Measurements from ENCODE around the gene PARP1.

The PARP1 gene

GRCh38 chr1:226404904-226405222, 3.0 kb downstream of the PARP1 start:
- no peak for DNase-seq

- no peak for DNase-seq
These were observed 3.6 kb downstream of the PARP1 start for GRCh38 chr1:226404063-226404903.

DNA sequence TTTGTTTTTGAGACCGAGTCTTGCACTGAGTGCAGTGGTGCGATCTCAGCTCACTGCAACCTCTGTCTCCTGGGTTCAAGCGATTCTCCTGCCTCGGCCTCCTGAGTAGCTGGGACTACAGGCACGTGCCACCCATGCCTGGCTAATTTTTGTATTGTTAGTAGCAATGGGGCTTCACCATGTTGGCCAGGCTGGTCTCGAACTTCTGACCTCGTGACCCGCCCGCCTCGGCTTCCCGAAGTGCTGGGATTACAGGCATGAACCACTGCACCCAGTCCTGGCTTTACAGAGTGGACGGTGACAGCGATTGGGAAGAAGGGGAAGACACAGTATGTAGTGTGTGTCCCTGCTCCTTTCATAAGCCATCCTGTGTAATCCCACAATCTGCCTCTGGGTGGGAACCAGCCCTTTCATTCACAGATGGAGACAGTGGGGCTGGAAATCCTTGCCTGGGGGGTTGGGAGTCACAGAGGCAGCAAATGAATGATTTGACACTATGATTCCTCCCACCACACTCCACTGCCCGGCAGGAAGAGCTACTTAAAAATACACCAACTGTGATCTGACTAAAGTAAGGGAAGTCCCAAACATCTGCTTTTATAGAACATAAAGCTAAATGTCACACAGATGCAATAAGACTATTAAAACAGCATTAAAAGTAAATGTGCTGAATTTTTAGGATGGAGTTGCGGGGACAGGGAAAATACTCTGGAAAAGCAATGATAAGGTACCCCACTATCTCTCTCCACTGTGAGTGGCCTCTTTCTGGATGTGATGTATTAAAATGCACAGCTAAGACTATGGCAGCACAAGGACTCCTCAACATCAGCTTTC, 4.5 kb downstream of the PARP1 start:
- DNase-seq = no peak

- no peak for DNase-seq
These were observed 5.1 kb downstream of the PARP1 start for GRCh38 chr1:226402739-226403165.

DNA sequence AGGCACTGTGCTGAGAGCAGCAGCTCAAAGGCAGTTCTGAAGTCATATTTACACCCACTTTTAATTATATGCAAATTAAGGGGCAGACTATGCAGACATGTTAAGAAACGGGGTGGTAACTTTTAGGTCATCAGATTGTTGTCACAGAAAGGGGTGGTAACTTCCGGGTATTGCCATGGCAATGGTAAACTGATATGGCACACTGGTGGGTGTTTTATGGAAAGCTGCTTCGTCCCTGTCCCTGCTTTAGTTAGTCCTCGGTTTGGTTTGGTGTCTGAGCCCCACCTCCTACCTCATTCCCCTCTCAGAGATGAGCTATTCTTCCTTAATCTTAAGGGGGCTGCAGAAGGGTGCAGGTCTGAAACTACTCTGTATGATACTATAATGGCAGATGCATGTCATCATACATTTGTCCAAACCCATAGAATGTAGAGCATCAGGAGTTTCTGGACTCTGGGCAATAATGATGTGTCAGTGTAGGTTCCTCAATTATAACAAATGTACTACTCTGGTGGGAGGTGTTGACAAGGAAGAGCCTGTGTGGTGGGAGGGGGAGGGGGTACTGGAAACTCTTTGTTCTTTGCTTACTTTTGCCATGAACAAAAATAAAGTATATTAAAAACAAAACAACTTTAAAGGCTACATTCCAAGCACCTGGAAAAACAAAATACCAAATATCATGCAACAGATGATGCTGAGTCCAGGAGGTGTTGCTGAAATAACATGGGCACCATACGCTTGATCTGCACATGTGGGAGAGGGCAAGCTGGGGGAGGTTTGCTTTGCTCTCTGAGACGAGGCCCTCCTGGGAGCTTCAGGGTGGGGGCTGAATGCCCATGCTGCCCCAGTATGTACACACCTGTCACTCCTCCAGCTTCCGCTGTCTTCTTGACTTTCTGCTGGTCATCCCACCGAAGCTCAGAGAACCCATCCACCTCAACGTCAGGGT, 6.3 kb downstream of the PARP1 start:
- no peak for DNase-seq

- no peak for DNase-seq
These were observed 7.2 kb downstream of the PARP1 start for GRCh38 chr1:226400519-226401354.

GRCh38 chr1:226397955-226398636, 9.8 kb downstream of the PARP1 start:
- no peak for DNase-seq

- DNase-seq = no peak
These were observed 10.6 kb downstream of the PARP1 start for GRCh38 chr1:226397011-226397926.

DNA sequence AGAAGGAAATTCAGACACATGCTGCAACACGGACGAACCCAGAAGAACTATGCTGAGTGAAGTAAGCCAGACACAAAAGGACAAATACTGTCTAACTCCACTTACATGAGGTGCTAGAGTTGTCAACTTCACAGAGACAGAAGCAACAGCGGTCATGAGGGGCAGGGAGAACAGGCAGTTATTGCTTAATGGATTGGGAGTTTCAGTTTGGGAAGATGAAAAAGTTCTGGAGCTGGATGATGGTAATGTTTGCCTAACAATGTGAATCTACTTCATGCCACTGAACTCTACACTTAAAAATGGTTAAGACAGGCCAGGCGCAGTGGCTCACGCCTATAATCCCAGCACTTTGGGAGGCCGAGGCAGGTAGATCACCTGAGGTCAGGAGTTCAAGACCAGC, 12.1 kb downstream of the PARP1 start:
- DNase-seq = no peak

- no peak for DNase-seq
These were observed 13.4 kb downstream of the PARP1 start for GRCh38 chr1:226394462-226394861.

DNA sequence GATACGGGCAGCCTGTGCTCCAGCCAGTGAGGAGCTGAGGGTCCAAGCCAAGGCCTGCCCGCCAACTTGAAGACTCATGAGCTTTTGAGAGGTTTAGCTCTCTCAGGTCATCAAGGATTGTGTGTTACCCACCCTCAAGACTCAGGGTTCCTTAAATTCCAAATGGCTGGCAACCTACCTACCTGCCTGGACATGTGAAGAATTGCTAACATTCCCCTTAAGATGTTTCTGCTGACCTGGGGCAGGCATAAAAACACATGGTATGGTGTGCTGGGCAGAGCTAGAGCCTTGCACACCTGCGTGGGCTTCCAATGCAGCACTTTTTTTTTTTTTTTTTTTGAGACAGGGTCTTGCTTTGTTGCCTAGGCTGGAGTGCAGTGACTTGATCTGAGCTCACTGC, 17.2 kb downstream of the PARP1 start:
- DNase-seq = no peak

DNA sequence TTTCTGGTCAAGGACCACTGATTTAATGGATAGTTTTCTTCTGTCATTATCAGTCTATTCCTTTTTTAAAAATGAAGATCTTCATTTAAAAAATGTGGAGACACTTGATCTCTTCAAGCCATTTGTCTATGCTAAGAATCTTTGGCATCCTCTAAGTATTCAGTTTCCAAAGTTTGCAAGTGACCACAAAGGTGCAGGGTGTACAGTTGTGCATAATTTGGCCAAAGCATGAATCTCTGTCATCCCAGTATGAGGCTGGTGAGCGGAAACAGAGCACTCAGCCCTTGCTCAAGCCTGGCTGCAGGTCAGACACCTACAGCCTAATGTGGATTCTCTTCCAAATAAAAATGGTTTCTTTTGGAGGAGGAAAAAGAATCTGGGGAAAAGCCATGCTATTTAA, 19.8 kb downstream of the PARP1 start:
- no peak for DNase-seq

DNA sequence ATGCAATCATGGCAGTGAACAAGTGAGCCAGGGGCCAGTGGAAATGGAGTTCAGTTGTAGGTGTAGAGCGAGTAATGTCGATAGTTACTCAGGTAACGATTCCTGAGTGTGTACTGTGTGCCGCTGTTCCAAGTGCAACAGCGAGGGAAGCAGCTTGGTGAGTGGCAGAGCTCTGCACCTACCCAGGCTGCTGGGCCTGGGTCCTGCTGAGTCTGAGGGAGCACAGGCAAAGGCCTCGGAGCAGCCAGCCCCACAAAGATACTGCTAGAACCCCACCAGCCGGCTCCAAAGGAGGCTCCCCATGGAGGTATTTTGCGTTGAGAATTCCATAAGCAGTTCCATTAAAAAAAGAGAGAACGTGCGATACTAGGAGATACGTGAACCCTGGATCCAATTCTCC, 23.2 kb downstream of the PARP1 start:
- DNase-seq = no peak

DNA sequence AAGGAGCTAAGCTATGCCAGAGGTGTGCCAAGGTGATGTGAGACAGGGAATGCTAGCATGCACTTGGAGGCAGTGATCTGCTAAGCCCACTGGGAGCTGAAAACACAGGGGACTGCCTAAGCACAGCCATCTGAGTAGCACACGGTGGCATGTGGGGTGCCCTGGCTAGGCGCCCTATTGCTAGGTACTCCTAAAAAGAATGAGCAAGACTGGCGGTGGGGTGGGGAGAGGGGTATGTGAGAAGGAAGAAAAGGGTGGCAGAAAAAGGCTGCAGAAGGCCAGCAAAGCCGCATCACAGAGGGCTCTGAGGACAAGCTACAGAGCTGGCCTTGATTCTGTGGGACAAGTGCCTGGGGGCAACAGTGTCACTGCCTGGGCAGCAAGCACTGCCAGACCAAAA, 23.9 kb downstream of the PARP1 start:
- DNase-seq = no peak

- no peak for DNase-seq
These were observed 25.9 kb downstream of the PARP1 start for GRCh38 chr1:226382030-226382429.

GRCh38 chr1:226381226-226381998, 26.5 kb downstream of the PARP1 start:
- DNase-seq = no peak

DNA sequence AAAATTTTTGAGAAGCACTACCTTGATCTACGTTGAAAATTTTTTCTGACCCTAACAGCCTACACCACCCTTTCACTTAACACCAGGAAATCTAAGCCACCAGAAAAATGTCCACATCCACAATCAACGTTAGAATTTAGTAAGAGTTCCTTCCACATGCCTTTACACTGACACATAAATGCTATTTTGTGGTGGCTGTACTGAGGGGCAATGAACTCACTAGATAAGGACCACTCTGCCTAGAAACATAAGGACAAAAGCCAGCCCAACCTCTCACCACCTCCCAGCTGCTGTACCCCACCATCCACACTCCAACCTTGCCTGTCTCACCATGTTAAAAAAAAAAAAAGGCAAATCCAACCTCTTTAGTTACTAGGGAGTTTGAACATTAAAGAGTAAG, 29.8 kb downstream of the PARP1 start:
- no peak for DNase-seq

DNA sequence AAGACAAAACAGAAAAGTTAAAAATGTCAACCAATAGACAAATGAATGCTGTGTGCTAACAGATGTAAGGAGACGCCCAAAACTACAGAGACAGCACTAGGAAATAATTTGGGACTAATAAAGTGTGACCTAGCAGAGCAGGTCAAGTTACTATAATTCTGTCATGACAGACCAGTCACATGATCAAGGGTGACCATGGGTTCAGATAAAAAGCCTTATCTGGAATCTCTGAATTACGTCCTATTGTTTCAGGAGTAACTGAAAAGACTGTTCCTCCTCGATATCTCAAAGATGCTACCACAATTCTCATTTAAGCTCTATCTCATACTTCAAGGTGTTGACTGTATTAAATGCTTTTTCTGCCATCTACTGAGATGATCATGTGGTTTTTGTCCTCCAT, 31.6 kb downstream of the PARP1 start:
- DNase-seq = no peak

DNA sequence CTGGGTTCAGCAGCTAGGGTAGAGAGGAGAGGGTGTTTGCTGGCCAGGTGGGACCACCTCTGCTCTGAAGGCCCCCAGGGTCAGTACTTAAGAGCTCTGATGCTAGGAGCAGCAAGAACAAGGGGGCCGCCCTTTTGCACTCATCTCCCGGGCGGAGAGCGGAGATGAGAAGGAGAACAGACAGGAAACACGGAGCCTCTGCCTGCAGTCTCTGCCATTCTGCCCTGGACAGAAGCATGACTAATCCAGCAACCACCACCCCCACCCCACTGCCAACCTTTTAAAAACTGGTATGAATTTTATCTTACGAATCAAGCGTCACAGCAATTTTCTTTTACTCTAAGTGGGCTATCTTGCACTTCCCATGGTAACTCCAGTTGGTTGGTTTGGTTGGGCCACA, 34.5 kb downstream of the PARP1 start:
- no peak for DNase-seq

DNA sequence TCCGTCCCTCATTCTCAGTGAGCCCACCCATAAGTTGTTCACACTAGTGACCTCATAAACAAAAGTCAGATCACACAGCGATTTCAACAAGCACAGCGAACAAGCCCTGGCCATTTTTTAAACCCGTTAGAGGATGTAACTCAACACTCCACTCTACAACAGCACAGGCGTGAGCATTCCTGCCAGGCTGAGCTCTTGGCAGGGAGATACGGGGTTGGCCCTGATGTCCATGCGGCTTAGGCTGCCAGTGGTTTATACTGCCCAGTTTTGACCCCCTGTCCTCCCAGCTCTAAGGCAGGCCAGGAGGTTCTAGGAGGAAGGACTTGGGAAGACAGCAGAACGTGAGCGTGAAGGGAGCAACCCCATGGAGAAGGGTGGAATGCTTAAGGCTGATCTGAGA, 35.0 kb downstream of the PARP1 start:
- DNase-seq = no peak
